Motor neuron (in vitro differentiated cells): ENCODE results near the gene CEP70. TPM values are rescaled to one million over a fixed set of nuclear protein-coding genes. Genes with fewer than 3 reads are reported as not detected.
A peak's percentile ranks its signal among the peaks of the same experiment; 100 is the strongest.
"Not testable (repeated sequence)": the region's sequence is repeated elsewhere in the genome, so short reads cannot be mapped to it uniquely, and the experiment has no call there.

ENCODE experiments used
- ATAC-seq, 8 experiments: fragments of 200-7000 bp; cut with Tn5 transposase; replicated peaks in 6 of 8; 2 replicates each; pipeline ENCODE4 v1.8.0; 2021; ENCODE audit warnings: mild to moderate bottlenecking in 8 of 8, moderate library complexity in 8 of 8
- H3K27ac ChIP-seq, 2 donors: fragments of 250-450 bp; sonication (Bioruptor Pico); 2 replicates each; pipeline ENCODE4 v1.9.0; 2021; ENCODE audit warnings: antibody characterized with exemption in 2 of 2, mild to moderate bottlenecking in 2 of 2, moderate library complexity in 1 of 2
- H3K4me1 ChIP-seq, 2 donors: fragments of 250-450 bp; sonication (Bioruptor Pico); replicated peaks in 1 of 2; 2 replicates each; pipeline ENCODE4 v1.6.1; 2021; ENCODE audit warnings: antibody characterized with exemption in 2 of 2, mild to moderate bottlenecking in 2 of 2, moderate library complexity in 1 of 2
- H3K4me3 ChIP-seq, 5 donors: fragments of 250-450 bp; sonication (Bioruptor Pico); 2 replicates each; pipeline ENCODE4 v1.9.0; 2021; ENCODE audit warnings: antibody characterized with exemption in 5 of 5, mild to moderate bottlenecking in 5 of 5, moderate library complexity in 4 of 5
- WGBS, 10 experiments: fragments of 450-650 bp; shearing (Covaris generic); methylation state at CpG; one replicate each; pipeline ENCODE4 v1.0.0; 2022; 5-methylcytosine and 5-hydroxymethylcytosine counted together
- in situ Hi-C, 9 experiments: fragments of 400-800 bp; cut with MboI; loops; one replicate each; pipeline ENCODE4 v1.15.0; 2021; ENCODE audit warnings: low sequenced_read_pairs in 9 of 9, low pct_unique_long_range_greater_than_20kb in 2 of 9; ENCODE audit not compliant: unreplicated experiment in 9 of 9
- total RNA-seq, 8 experiments: library from RNA; unstranded; fragments of 300-600 nt; gene quantifications; 2 replicates each; pipeline versions ENCODE4 v1.2.3 to v1.2.4, GENCODE V29; 2022

The CEP70 gene
- total RNA-seq, 8 experiments from 2014 or later, result 12.2 to 53.3 (median 34.3) TPM

GRCh38 chr3:138578961-138579574 is 15.0 kb downstream of the CEP70 start:
- peak in 3 of 8 experiments; percentile 51 to 59 (median 55) for ATAC-seq
- WGBS, 10 experiments, result 62 to 100% (median 94%) methylated on average over 1 to 6 of the region's 6 CpGs; no CpG with 5 or more reads in 2 of the 10 experiments
- H3K4me1 ChIP-seq, result peaks cover 0 to 9% of the 10 kb centered on the region in 2 donors
- no peak overlapping the region for H3K4me3 ChIP-seq
- in situ Hi-C loops, result loop anchor here in 3 of 9 experiments (25.0 kb wide), 1 partner anchor 333 kb away; no protein-coding TSS in a partner anchor
- no peak overlapping the region for H3K27ac ChIP-seq

- Histone ChIP-seq H3K27ac (no peak overlapping the region), H3K4me3 (no peak overlapping the region), H3K4me1 (peaks cover 0 to 9% of the 10 kb centered on the region in 2 donors)
- in situ Hi-C loops, result loop anchor here in 3 of 9 experiments (25.0 kb wide), 1 partner anchor 334 kb away; no protein-coding TSS in a partner anchor
- 33 to 100% (median 100%) methylated on average over 1 to 4 of the region's 4 CpGs for WGBS, 10 experiments
- no peak for ATAC-seq
Measured at GRCh38 chr3:138578141-138578540, 15.9 kb downstream of the CEP70 start.

- WGBS, 10 experiments, result 38 to 100% (median 80%) methylated on average over 1 of the region's 1 CpG; no CpG with 5 or more reads in 1 of the 10 experiments
- Histone ChIP-seq H3K4me3 (no peak overlapping the region), H3K27ac (no peak overlapping the region), H3K4me1 (no peaks in the 10 kb centered on the region)
- ATAC-seq, result no peak
- in situ Hi-C loops, result no loop called here
Measured at GRCh38 chr3:138573138-138573537, 20.9 kb downstream of the CEP70 start.

- ATAC-seq, H3K27ac ChIP-seq, H3K4me1 ChIP-seq, H3K4me3 ChIP-seq, in situ Hi-C loops: not testable (repeated sequence)
- WGBS, 10 experiments, result 87 to 100% (median 95%) methylated on average over 2 to 8 of the region's 8 CpGs; no CpG with 5 or more reads in 1 of the 10 experiments
Measured at GRCh38 chr3:138569624-138570023, 24.4 kb downstream of the CEP70 start.

GRCh38 chr3:138569090-138569489 is 25.0 kb downstream of the CEP70 start:
- WGBS, 10 experiments, result 50 to 100% (median 96%) methylated on average over 1 to 2 of the region's 2 CpGs; no CpG with 5 or more reads in 4 of the 10 experiments
- H3K4me3 ChIP-seq, result no peak overlapping the region
- in situ Hi-C loops, result no loop called here
- no peaks in the 10 kb centered on the region for H3K4me1 ChIP-seq
- ATAC-seq, result no peak
- no peak overlapping the region for H3K27ac ChIP-seq

- no peak overlapping the region for H3K4me3 ChIP-seq
- H3K27ac ChIP-seq, result no peak overlapping the region
- no peaks in the 10 kb centered on the region for H3K4me1 ChIP-seq
- in situ Hi-C loops, result no loop called here
- ATAC-seq, result no peak
Measured at GRCh38 chr3:138567403-138567802, 26.7 kb downstream of the CEP70 start.

- H3K27ac ChIP-seq, ATAC-seq, in situ Hi-C loops, H3K4me1 ChIP-seq, H3K4me3 ChIP-seq: not testable (repeated sequence)
- WGBS, 10 experiments, result 0 to 100% (median 51%) methylated on average over 1 to 2 of the region's 2 CpGs; no CpG with 5 or more reads in 6 of the 10 experiments
Measured at GRCh38 chr3:138566293-138566692, 27.8 kb downstream of the CEP70 start.

GRCh38 chr3:138562902-138563301 is 31.2 kb downstream of the CEP70 start:
- in situ Hi-C loops, H3K27ac ChIP-seq, ATAC-seq, H3K4me3 ChIP-seq, H3K4me1 ChIP-seq: not testable (repeated sequence)
- 83 to 100% (median 100%) methylated on average over 1 of the region's 1 CpG; no CpG with 5 or more reads in 2 of the 10 experiments for WGBS, 10 experiments

GRCh38 chr3:138560501-138560900 is 33.6 kb downstream of the CEP70 start:
- 80 to 100% (median 94%) methylated on average over 1 to 5 of the region's 6 CpGs; no CpG with 5 or more reads in 4 of the 10 experiments for WGBS, 10 experiments
- in situ Hi-C loops, result no loop called here
- H3K4me3 ChIP-seq, result no peak overlapping the region
- H3K27ac ChIP-seq, result no peak overlapping the region
- H3K4me1 ChIP-seq, result no peaks in the 10 kb centered on the region
- no peak for ATAC-seq

- Histone ChIP-seq H3K27ac (no peak overlapping the region), H3K4me1 (no peaks in the 10 kb centered on the region), H3K4me3 (no peak overlapping the region)
- ATAC-seq, result no peak
- 50 to 88% (median 69%) methylated on average over 2 to 4 of the region's 4 CpGs for WGBS, 10 experiments
- in situ Hi-C loops, result no loop called here
Measured at GRCh38 chr3:138559134-138559533, 34.9 kb downstream of the CEP70 start.

GRCh38 chr3:138554775-138555174 is 39.3 kb downstream of the CEP70 start:
- peak in 1 of 8 experiments; percentile 64 for ATAC-seq
- WGBS, 10 experiments, result 67 to 100% (median 96%) methylated on average over 1 to 5 of the region's 5 CpGs; no CpG with 5 or more reads in 1 of the 10 experiments
- H3K4me1 ChIP-seq, in situ Hi-C loops, H3K27ac ChIP-seq, H3K4me3 ChIP-seq: not testable (repeated sequence)

GRCh38 chr3:138550958-138551357 is 43.1 kb downstream of the CEP70 start:
- WGBS, 10 experiments, result 89 to 100% (median 100%) methylated on average over 1 to 2 of the region's 2 CpGs; no CpG with 5 or more reads in 1 of the 10 experiments
- H3K4me1 ChIP-seq, in situ Hi-C loops: not testable (repeated sequence)

GRCh38 chr3:138549179-138549977 is 44.7 kb downstream of the CEP70 start:
- ATAC-seq, result peak in 2 of 8 experiments; percentile 62 to 76
- in situ Hi-C loops, result no loop called here
- H3K27ac ChIP-seq, result no peak overlapping the region
- WGBS, 10 experiments, result 67 to 100% (median 96%) methylated on average over 1 to 6 of the region's 14 CpGs; no CpG with 5 or more reads in 2 of the 10 experiments
- H3K4me3 ChIP-seq, result no peak overlapping the region
- no peaks in the 10 kb centered on the region for H3K4me1 ChIP-seq

More at GRCh38 chr3:138550958-138551357, 43.1 kb downstream of the CEP70 start:
- ATAC-seq, H3K27ac ChIP-seq, H3K4me3 ChIP-seq: not testable (repeated sequence)
